GM12873 (cell line): ENCODE measurements around the gene ASPDH.

Experiments
- TF ChIP-seq, protein P1 (sequence below): IDR thresholded peaks from 2 replicates; pipeline ENCODE4 v1.5.1; 2012; ENCODE audit warnings: low read depth, mild to moderate bottlenecking, moderate library complexity, low read length, control low read depth; ENCODE audit not compliant: insufficient read depth; ENCODE audit errors: missing control alignments

The ASPDH gene

GRCh38 chr19:50546527-50547221, 33.0 kb upstream of the ASPDH start:
- TF ChIP-seq, protein P1, sequence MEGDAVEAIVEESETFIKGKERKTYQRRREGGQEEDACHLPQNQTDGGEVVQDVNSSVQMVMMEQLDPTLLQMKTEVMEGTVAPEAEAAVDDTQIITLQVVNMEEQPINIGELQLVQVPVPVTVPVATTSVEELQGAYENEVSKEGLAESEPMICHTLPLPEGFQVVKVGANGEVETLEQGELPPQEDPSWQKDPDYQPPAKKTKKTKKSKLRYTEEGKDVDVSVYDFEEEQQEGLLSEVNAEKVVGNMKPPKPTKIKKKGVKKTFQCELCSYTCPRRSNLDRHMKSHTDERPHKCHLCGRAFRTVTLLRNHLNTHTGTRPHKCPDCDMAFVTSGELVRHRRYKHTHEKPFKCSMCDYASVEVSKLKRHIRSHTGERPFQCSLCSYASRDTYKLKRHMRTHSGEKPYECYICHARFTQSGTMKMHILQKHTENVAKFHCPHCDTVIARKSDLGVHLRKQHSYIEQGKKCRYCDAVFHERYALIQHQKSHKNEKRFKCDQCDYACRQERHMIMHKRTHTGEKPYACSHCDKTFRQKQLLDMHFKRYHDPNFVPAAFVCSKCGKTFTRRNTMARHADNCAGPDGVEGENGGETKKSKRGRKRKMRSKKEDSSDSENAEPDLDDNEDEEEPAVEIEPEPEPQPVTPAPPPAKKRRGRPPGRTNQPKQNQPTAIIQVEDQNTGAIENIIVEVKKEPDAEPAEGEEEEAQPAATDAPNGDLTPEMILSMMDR: no peak

DNA sequence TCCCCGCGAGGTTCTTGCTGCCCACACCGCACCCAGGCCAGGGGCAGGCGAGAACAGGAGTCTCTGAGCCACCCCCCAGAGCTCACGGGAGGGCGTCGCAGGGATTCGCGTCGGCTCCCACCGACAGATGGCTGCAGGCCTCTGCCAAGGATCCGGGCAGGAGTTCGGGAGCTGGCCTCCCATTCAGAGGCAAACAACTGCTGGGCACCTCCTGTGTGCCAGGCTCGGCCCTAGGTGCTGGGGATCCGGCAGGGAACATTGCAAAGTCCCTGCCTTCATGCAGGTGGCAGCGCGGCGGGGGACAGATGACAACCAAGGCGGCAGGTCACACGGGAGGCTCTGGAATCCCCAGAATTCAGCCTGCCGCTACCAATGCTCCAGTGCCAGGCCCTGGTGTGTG, 29.2 kb upstream of the ASPDH start:
- TF ChIP-seq, protein P1: no peak

- TF ChIP-seq, protein P1: peak; percentile 90
Measured at GRCh38 chr19:50537769-50538230, 24.1 kb upstream of the ASPDH start.

GRCh38 chr19:50537306-50537685, 23.6 kb upstream of the ASPDH start:
- TF ChIP-seq, protein P1: no peak

DNA sequence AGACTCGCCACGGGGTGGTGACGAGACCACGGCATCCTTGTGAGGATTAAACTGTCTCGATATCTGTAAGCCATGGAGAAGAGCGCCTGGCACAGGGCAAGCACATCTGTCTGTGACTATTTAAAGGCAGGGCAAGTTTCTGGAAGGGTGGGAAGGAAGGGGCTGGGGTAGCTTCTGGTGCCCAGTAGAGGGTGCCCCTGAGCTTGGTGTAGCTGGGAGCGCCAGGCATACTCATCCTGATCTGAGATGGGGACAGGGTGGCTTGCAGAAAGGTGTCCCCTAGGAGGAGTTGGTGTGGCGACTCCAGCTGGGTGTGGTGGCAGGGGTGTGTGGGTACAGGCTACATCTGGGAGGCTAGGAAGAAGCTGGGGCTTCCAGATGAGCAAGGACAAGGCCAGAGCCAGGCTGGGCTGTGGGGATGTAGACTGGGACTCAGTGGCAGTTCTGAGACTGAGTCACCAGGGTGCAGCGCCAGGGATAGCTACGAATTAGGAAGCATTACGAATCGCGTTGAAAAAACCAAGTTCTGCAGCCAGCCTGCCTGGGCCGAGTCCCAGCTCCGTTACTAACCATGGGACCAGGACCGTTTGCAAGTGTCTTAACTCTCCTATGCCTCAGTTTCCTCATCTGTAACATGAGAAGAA, 23.1 kb upstream of the ASPDH start:
- TF ChIP-seq, protein P1: peak; percentile 10

- TF ChIP-seq, protein P1: no peak
Measured at GRCh38 chr19:50535672-50536187, 22.0 kb upstream of the ASPDH start.

GRCh38 chr19:50534478-50534877, 20.8 kb upstream of the ASPDH start:
- TF ChIP-seq, protein P1: no peak
